ENCODE data around the gene NRP1.

NRP1 gene

DNA sequence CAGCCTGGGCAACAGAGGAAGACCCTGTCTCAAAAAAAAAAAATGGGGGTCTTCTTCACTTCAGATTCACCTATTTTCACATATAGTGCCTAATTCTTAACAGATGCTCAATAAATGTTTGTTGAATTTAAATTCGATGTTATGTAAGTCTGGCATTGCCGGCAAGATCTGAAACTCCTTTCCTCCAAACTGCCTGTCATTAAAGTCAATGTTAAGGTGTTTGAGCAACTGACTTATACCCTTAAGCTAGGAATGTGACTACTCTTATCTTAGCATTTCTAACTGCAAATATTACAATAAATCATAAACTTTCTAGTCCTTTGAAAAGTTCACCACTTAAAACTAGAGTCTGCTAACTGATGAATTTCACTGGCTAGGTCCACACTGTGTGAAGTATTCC, 95.2 kb downstream of the NRP1 start:
- no peaks in the 10 kb centered on the region for H3K27me3 ChIP-seq (ENCODE audit: control insufficient read depth in 3 of 3, insufficient read depth in 3 of 3, low read depth in 1 of 3, low read length in 3 of 3)
- H3K4ac ChIP-seq (ENCODE audit: low read length) = no peak overlapping the region
- peaks cover 0 to 80% of the 10 kb centered on the region in 2 donors for H3K36me3 ChIP-seq (replicated peaks in 1 of 2; ENCODE audit: control insufficient read depth in 2 of 2, insufficient read depth in 2 of 2, low read length in 2 of 2)
- H3K18ac ChIP-seq (ENCODE audit: low read length) = no peak overlapping the region
- no peak for DNase-seq (ENCODE audit: low spot score)
- H3K4me2 ChIP-seq (ENCODE audit: insufficient read depth, low read length, poor library complexity, severe bottlenecking) = no peak overlapping the region
- H2BK5ac ChIP-seq (ENCODE audit: low read length) = no peak overlapping the region
- H4K8ac ChIP-seq (ENCODE audit: low read depth, low read length) = no peak overlapping the region
- whole genome bisulfite sequencing, 2 donors (ENCODE audit: extremely low coverage in 2 of 2, insufficient read length in 2 of 2, insufficient replicate concordance in 1 of 2) = no CpG with 5 or more reads among the region's 2 CpGs
- no peak overlapping the region for H2BK120ac ChIP-seq (ENCODE audit: low read depth, low read length)
- H3K4me1 ChIP-seq (ENCODE audit: control insufficient read depth in 2 of 2, insufficient read depth in 1 of 2, low read depth in 1 of 2, low read length in 2 of 2) = peaks cover 13 to 16% of the 10 kb centered on the region in 2 donors
- H4K91ac ChIP-seq (ENCODE audit: low read depth, low read length, poor library complexity) = no peak overlapping the region
- no peak overlapping the region for H2AFZ ChIP-seq (ENCODE audit: low read length)
- no peaks in the 10 kb centered on the region for H3K9me3 ChIP-seq (replicated peaks in 1 of 2; ENCODE audit: control insufficient read depth in 2 of 2, insufficient read depth in 1 of 2, low read depth in 1 of 2, low read length in 2 of 2)
- no peak overlapping the region for H2BK12ac ChIP-seq (ENCODE audit: low read length)
- H3K23ac ChIP-seq (ENCODE audit: low read depth, low read length, poor library complexity) = no peak overlapping the region
- H3K27ac ChIP-seq (replicated peaks; ENCODE audit: low read length) = no peak overlapping the region
- H3K14ac ChIP-seq (ENCODE audit: low read length) = no peak overlapping the region
- H2AK5ac ChIP-seq (ENCODE audit: low read depth, low read length) = no peak overlapping the region
- no peaks in the 10 kb centered on the region for H3K79me1 ChIP-seq (ENCODE audit: low read depth, low read length)
- H3K9ac ChIP-seq (ENCODE audit: low read depth, low read length, poor library complexity) = no peak overlapping the region
- H2BK15ac ChIP-seq (ENCODE audit: low read length) = no peak overlapping the region
- no peak overlapping the region for H3K4me3 ChIP-seq (ENCODE audit: low read length in 2 of 2)

DNA sequence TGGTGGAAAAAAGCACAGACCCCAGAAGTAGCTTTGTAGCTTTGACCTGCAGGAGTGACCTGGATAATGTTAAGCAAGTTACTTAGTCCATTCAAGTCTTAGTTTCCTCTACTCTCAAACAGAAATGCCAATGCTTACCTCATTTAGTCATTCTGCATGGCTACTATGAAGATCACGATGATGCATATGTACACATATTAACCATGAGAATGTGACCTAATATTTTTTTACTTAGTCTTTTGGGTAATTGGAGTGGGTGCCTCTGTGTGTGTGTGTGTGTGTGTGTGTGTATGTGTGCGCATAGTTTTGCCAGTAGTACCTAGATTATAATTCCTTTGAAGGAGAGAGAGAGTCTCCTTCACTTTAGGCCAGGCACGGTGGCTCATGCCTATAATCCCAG, 95.8 kb downstream of the NRP1 start:
- Histone ChIP-seq H3K27me3 (ENCODE audit: control insufficient read depth in 3 of 3, insufficient read depth in 3 of 3, low read depth in 1 of 3, low read length in 3 of 3) (no peaks in the 10 kb centered on the region), H3K79me1 (ENCODE audit: low read depth, low read length) (no peaks in the 10 kb centered on the region), H2BK15ac (ENCODE audit: low read length) (no peak overlapping the region), H3K36me3 (replicated peaks in 1 of 2; ENCODE audit: control insufficient read depth in 2 of 2, insufficient read depth in 2 of 2, low read length in 2 of 2) (peaks cover 0 to 81% of the 10 kb centered on the region in 2 donors), H4K91ac (ENCODE audit: low read depth, low read length, poor library complexity) (no peak overlapping the region), H2AFZ (ENCODE audit: low read length) (no peak overlapping the region), H3K14ac (ENCODE audit: low read length) (no peak overlapping the region), H3K4me3 (ENCODE audit: low read length in 2 of 2) (no peak overlapping the region), H3K4me2 (ENCODE audit: insufficient read depth, low read length, poor library complexity, severe bottlenecking) (no peak overlapping the region), H2BK5ac (ENCODE audit: low read length) (no peak overlapping the region), H2AK5ac (ENCODE audit: low read depth, low read length) (no peak overlapping the region), H3K4me1 (ENCODE audit: control insufficient read depth in 2 of 2, insufficient read depth in 1 of 2, low read depth in 1 of 2, low read length in 2 of 2) (peaks cover 13 to 16% of the 10 kb centered on the region in 2 donors), H4K8ac (ENCODE audit: low read depth, low read length) (no peak overlapping the region), H3K18ac (ENCODE audit: low read length) (no peak overlapping the region), H2BK12ac (ENCODE audit: low read length) (no peak overlapping the region), H3K4ac (ENCODE audit: low read length) (no peak overlapping the region), H3K9ac (ENCODE audit: low read depth, low read length, poor library complexity) (no peak overlapping the region), H3K23ac (ENCODE audit: low read depth, low read length, poor library complexity) (no peak overlapping the region), H3K27ac (replicated peaks; ENCODE audit: low read length) (no peak overlapping the region), H3K9me3 (replicated peaks in 1 of 2; ENCODE audit: control insufficient read depth in 2 of 2, insufficient read depth in 1 of 2, low read depth in 1 of 2, low read length in 2 of 2) (no peaks in the 10 kb centered on the region), H2BK120ac (ENCODE audit: low read depth, low read length) (no peak overlapping the region)
- no CpG with 5 or more reads among the region's 3 CpGs for WGBS, 2 donors (ENCODE audit: extremely low coverage in 2 of 2, insufficient read length in 2 of 2, insufficient replicate concordance in 1 of 2)
- no peak for DNase-seq (ENCODE audit: low spot score)

GRCh38 chr10:33237736-33238624, 96.5 kb downstream of the NRP1 start:
- Histone ChIP-seq H3K27ac (replicated peaks; ENCODE audit: low read length) (no peak overlapping the region), H3K9ac (ENCODE audit: low read depth, low read length, poor library complexity) (no peak overlapping the region), H2BK15ac (ENCODE audit: low read length) (no peak overlapping the region), H3K9me3 (replicated peaks in 1 of 2; ENCODE audit: control insufficient read depth in 2 of 2, insufficient read depth in 1 of 2, low read depth in 1 of 2, low read length in 2 of 2) (no peaks in the 10 kb centered on the region), H3K36me3 (replicated peaks in 1 of 2; ENCODE audit: control insufficient read depth in 2 of 2, insufficient read depth in 2 of 2, low read length in 2 of 2) (peaks cover 0 to 81% of the 10 kb centered on the region in 2 donors), H3K4ac (ENCODE audit: low read length) (no peak overlapping the region), H3K14ac (ENCODE audit: low read length) (no peak overlapping the region), H4K8ac (ENCODE audit: low read depth, low read length) (no peak overlapping the region), H3K4me1 (ENCODE audit: control insufficient read depth in 2 of 2, insufficient read depth in 1 of 2, low read depth in 1 of 2, low read length in 2 of 2) (peaks cover 13 to 16% of the 10 kb centered on the region in 2 donors), H3K23ac (ENCODE audit: low read depth, low read length, poor library complexity) (no peak overlapping the region), H3K79me1 (ENCODE audit: low read depth, low read length) (no peaks in the 10 kb centered on the region), H3K4me2 (ENCODE audit: insufficient read depth, low read length, poor library complexity, severe bottlenecking) (no peak overlapping the region), H4K91ac (ENCODE audit: low read depth, low read length, poor library complexity) (no peak overlapping the region), H2AFZ (ENCODE audit: low read length) (no peak overlapping the region), H3K4me3 (ENCODE audit: low read length in 2 of 2) (no peak overlapping the region), H2BK120ac (ENCODE audit: low read depth, low read length) (no peak overlapping the region), H3K27me3 (ENCODE audit: control insufficient read depth in 3 of 3, insufficient read depth in 3 of 3, low read depth in 1 of 3, low read length in 3 of 3) (no peaks in the 10 kb centered on the region), H2AK5ac (ENCODE audit: low read depth, low read length) (no peak overlapping the region), H2BK12ac (ENCODE audit: low read length) (no peak overlapping the region), H2BK5ac (ENCODE audit: low read length) (no peak overlapping the region), H3K18ac (ENCODE audit: low read length) (no peak overlapping the region)
- no peak for DNase-seq (ENCODE audit: low spot score)
- WGBS, 2 donors (ENCODE audit: extremely low coverage in 2 of 2, insufficient read length in 2 of 2, insufficient replicate concordance in 1 of 2) = no CpG with 5 or more reads among the region's 8 CpGs

DNA sequence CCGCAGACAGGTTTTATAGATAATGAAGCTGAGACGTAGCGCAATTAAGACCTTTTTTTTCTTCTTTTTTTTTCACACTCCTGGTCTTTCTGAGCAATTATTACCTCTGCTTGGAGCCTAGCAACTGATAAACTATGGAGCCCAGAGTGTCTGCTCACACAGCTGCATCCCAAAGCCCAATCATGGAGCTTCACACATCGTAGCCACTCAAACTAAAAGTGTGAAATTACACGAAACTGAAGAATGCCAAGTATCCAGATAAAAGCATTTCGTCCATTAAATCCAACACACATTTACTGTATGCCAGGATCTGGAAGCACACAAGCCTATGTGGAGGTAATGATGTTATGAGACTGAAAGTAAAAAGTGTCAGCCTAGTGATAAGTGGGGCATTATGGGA, 97.6 kb downstream of the NRP1 start:
- Histone ChIP-seq H2AFZ (ENCODE audit: low read length) (no peak overlapping the region), H3K79me1 (ENCODE audit: low read depth, low read length) (no peaks in the 10 kb centered on the region), H2BK15ac (ENCODE audit: low read length) (no peak overlapping the region), H2AK5ac (ENCODE audit: low read depth, low read length) (no peak overlapping the region), H3K4me2 (ENCODE audit: insufficient read depth, low read length, poor library complexity, severe bottlenecking) (no peak overlapping the region), H4K91ac (ENCODE audit: low read depth, low read length, poor library complexity) (no peak overlapping the region), H2BK5ac (ENCODE audit: low read length) (no peak overlapping the region), H3K36me3 (replicated peaks in 1 of 2; ENCODE audit: control insufficient read depth in 2 of 2, insufficient read depth in 2 of 2, low read length in 2 of 2) (peaks cover 0 to 81% of the 10 kb centered on the region in 2 donors), H3K23ac (ENCODE audit: low read depth, low read length, poor library complexity) (no peak overlapping the region), H2BK12ac (ENCODE audit: low read length) (no peak overlapping the region), H3K27ac (replicated peaks; ENCODE audit: low read length) (no peak overlapping the region), H3K14ac (ENCODE audit: low read length) (no peak overlapping the region), H3K9ac (ENCODE audit: low read depth, low read length, poor library complexity) (no peak overlapping the region), H3K18ac (ENCODE audit: low read length) (no peak overlapping the region), H3K27me3 (ENCODE audit: control insufficient read depth in 3 of 3, insufficient read depth in 3 of 3, low read depth in 1 of 3, low read length in 3 of 3) (no peaks in the 10 kb centered on the region), H4K8ac (ENCODE audit: low read depth, low read length) (no peak overlapping the region), H2BK120ac (ENCODE audit: low read depth, low read length) (no peak overlapping the region), H3K4me3 (ENCODE audit: low read length in 2 of 2) (no peak overlapping the region), H3K9me3 (replicated peaks in 1 of 2; ENCODE audit: control insufficient read depth in 2 of 2, insufficient read depth in 1 of 2, low read depth in 1 of 2, low read length in 2 of 2) (peaks cover 0 to 1% of the 10 kb centered on the region in 2 donors), H3K4ac (ENCODE audit: low read length) (no peak overlapping the region), H3K4me1 (ENCODE audit: control insufficient read depth in 2 of 2, insufficient read depth in 1 of 2, low read depth in 1 of 2, low read length in 2 of 2) (peaks cover 9 to 16% of the 10 kb centered on the region in 2 donors)
- DNase-seq (ENCODE audit: low spot score) = no peak
- no CpG with 5 or more reads among the region's 6 CpGs for WGBS, 2 donors (ENCODE audit: extremely low coverage in 2 of 2, insufficient read length in 2 of 2, insufficient replicate concordance in 1 of 2)

Data from neuronal stem cell (in vitro differentiated cells).